Measurements from ENCODE around the gene KCNH8.

KCNH8 gene

DNA sequence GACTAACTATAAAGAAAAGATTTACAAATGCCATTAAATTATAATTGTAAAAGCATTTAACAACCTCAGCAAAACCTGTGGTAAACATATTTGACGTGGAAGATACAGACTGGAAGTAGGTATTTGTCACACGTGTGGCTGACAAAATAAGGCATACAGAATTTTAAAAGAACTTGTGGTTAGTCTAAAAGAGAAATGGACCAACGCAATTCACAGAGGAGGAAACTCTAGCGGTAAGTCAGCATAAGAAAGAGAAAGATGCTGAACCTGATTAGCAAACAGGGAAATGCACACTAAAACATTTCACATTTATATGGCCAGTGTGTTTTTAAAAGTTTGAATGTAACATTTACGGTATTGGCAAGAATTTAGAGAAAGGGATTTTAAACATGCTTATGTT lies 35.3 kb downstream of the KCNH8 start:
- no peak for DNase-seq (ENCODE audit: low read depth)
- TF ChIP-seq MYC (IDR thresholded peaks at IDR 0.05; ENCODE audit: low read depth, low read length), result no peak
- no peak for TF ChIP-seq POLR2A (IDR thresholded peaks at IDR 0.05; ENCODE audit: extremely low read depth, insufficient read length)
- TF ChIP-seq, protein P1, sequence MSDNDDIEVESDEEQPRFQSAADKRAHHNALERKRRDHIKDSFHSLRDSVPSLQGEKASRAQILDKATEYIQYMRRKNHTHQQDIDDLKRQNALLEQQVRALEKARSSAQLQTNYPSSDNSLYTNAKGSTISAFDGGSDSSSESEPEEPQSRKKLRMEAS (IDR thresholded peaks at IDR 0.05; ENCODE audit: low read depth, low read length), result no peak
- TF ChIP-seq, protein P2, sequence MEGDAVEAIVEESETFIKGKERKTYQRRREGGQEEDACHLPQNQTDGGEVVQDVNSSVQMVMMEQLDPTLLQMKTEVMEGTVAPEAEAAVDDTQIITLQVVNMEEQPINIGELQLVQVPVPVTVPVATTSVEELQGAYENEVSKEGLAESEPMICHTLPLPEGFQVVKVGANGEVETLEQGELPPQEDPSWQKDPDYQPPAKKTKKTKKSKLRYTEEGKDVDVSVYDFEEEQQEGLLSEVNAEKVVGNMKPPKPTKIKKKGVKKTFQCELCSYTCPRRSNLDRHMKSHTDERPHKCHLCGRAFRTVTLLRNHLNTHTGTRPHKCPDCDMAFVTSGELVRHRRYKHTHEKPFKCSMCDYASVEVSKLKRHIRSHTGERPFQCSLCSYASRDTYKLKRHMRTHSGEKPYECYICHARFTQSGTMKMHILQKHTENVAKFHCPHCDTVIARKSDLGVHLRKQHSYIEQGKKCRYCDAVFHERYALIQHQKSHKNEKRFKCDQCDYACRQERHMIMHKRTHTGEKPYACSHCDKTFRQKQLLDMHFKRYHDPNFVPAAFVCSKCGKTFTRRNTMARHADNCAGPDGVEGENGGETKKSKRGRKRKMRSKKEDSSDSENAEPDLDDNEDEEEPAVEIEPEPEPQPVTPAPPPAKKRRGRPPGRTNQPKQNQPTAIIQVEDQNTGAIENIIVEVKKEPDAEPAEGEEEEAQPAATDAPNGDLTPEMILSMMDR (IDR thresholded peaks at IDR 0.05; ENCODE audit: low read depth, low read length), result no peak
- no peak overlapping the region for H3K4me3 ChIP-seq (ENCODE audit: low read depth, low read length)

DNA sequence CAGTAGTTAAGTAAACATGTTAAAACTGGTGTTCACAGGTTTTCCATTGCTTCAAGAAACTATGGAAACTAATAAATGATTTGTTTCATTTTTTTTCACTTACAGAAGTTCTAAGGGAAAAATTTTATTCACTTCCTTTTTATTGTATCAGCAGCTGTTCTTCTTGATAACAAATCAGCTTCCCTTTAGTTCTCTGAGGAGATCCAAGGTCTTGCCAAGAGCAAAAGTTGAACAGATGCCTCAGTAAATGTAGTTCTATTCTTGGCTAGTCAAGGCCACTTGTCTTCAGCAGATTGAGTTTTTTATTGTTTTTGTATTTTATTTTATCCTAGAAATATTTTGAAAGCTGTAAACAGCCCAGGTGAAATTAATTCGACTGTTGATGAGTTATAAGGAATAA lies 41.8 kb downstream of the KCNH8 start:
- no peak overlapping the region for H3K4me3 ChIP-seq (ENCODE audit: low read depth, low read length)
- no peak for DNase-seq (ENCODE audit: low read depth)
- TF ChIP-seq POLR2A (IDR thresholded peaks at IDR 0.05; ENCODE audit: extremely low read depth, insufficient read length) (no peak), MYC (IDR thresholded peaks at IDR 0.05; ENCODE audit: low read depth, low read length) (no peak)
- TF ChIP-seq, protein P2 (IDR thresholded peaks at IDR 0.05; ENCODE audit: low read depth, low read length), result no peak
- TF ChIP-seq, protein P1 (IDR thresholded peaks at IDR 0.05; ENCODE audit: low read depth, low read length), result no peak

DNA sequence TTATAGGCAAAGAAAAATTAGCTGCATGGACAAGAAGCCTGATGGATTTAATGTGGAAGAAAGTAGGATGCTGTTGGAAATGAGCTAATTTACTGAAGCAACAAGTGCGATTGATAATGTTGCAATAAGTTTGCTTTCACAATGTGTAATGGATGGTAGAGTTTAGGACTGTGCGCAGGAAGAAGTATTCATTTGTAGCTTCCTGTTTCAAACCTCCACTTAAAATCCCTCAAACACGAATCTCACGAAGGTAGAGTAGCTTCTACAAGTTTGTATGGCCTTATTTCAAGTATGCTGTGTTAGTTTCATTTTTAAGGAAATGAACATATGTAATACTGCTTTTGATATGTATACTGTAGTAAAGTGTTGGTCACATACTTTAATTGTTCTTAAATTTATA lies 42.3 kb downstream of the KCNH8 start:
- TF ChIP-seq MYC (IDR thresholded peaks at IDR 0.05; ENCODE audit: low read depth, low read length) (no peak), POLR2A (IDR thresholded peaks at IDR 0.05; ENCODE audit: extremely low read depth, insufficient read length) (no peak)
- TF ChIP-seq, protein P2 (IDR thresholded peaks at IDR 0.05; ENCODE audit: low read depth, low read length), result no peak
- TF ChIP-seq, protein P1 (IDR thresholded peaks at IDR 0.05; ENCODE audit: low read depth, low read length), result no peak
- DNase-seq (ENCODE audit: low read depth), result peak; percentile 32

DNA sequence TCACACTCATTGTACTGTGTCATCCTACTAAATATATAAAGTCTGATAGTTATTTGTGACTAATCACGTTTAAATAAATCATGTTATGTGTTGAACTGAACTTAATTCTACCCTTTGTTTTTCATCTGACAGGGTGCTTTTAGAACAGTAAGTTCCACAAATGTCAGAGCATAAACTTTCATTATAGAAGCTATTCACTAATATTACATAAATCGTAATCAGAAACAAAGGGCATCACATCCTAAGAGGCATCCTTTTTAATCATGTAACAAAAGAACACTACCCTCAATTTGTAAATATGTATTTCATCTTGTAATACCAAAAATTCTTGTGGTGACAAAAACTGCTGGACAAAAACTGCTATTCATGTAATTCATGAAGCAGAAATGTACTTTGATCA lies 50.8 kb downstream of the KCNH8 start:
- no peak overlapping the region for H3K4me3 ChIP-seq (ENCODE audit: low read depth, low read length)
- TF ChIP-seq, protein P2 (IDR thresholded peaks at IDR 0.05; ENCODE audit: low read depth, low read length), result no peak
- no peak for TF ChIP-seq POLR2A (IDR thresholded peaks at IDR 0.05; ENCODE audit: extremely low read depth, insufficient read length)
- TF ChIP-seq, protein P1 (IDR thresholded peaks at IDR 0.05; ENCODE audit: low read depth, low read length), result no peak
- TF ChIP-seq MYC (IDR thresholded peaks at IDR 0.05; ENCODE audit: low read depth, low read length), result no peak
- no peak for DNase-seq (ENCODE audit: low read depth)

More for the DNA sequence above, 42.3 kb downstream of the KCNH8 start:
- no peak overlapping the region for H3K4me3 ChIP-seq (ENCODE audit: low read depth, low read length)

DNA sequence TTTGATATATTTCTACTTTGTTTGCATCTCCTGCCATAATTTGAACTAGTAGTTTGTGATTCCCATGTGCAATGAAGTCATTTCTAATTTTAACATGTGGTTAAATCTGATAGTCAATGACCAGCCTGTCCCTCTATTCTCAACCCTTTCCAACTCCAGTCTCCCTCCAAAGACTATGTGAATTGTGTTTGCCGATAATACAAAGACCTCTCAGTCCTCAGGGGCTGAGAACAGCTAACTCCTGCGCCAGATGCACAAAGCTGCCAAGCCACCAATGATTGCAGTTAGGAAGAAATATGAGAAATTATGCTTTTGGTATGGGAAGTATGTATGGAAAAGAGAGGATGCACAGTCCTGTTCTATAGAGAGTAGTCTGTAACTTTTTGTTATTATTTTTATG lies 54.0 kb downstream of the KCNH8 start:
- TF ChIP-seq, protein P2 (IDR thresholded peaks at IDR 0.05; ENCODE audit: low read depth, low read length), result no peak
- TF ChIP-seq POLR2A (IDR thresholded peaks at IDR 0.05; ENCODE audit: extremely low read depth, insufficient read length), result no peak
- TF ChIP-seq, protein P1 (IDR thresholded peaks at IDR 0.05; ENCODE audit: low read depth, low read length), result no peak
- TF ChIP-seq MYC (IDR thresholded peaks at IDR 0.05; ENCODE audit: low read depth, low read length), result no peak
- no peak for DNase-seq (ENCODE audit: low read depth)
- H3K4me3 ChIP-seq (ENCODE audit: low read depth, low read length), result no peak overlapping the region
